ENCODE measurements around the gene CYB5D1. TPM values are rescaled to one million over a fixed set of nuclear protein-coding genes. Genes with fewer than 3 reads are reported as not detected.

The CYB5D1 gene
- total RNA-seq, 2 donors from 2014 or later = 5.7 to 20.8 TPM

- intact Hi-C loops (cut with DNase I) = loop anchor here (2.0 kb wide), 2 partner anchors 29 to 109 kb away; no protein-coding TSS in a partner anchor
- TF ChIP-seq CTCF (IDR thresholded peaks at IDR 0.05) (peak; percentile 95 to 100 (median 99)), POLR2A (IDR thresholded peaks at IDR 0.05) (no peak), POLR2AphosphoS5 (IDR thresholded peaks at IDR 0.05) (peak; percentile 93)
- H3K4me3 ChIP-seq = no peak overlapping the region
- H3K27me3 ChIP-seq (replicated peaks; ENCODE audit: insufficient read depth) = no peaks in the 10 kb centered on the region
- H3K4me1 ChIP-seq (replicated peaks) = peaks cover 5% of the 10 kb centered on the region
- H3K27ac ChIP-seq = peak overlapping the region; percentile 27 to 43
- peak; percentile 90 for DNase-seq (ENCODE audit: low spot score)
- H3K9me3 ChIP-seq = no peaks in the 10 kb centered on the region
- peaks cover 17 to 31% of the 10 kb centered on the region in 2 donors for H3K36me3 ChIP-seq
- WGBS = 19% methylated on average over 60 of the region's 60 CpGs
These were observed 6.2 kb upstream of the CYB5D1 start for GRCh38 chr17:7851438-7852261.

- no peak for DNase-seq (ENCODE audit: low spot score)
- Histone ChIP-seq H3K4me1 (replicated peaks) (peaks cover 5% of the 10 kb centered on the region), H3K9me3 (no peaks in the 10 kb centered on the region), H3K36me3 (peaks cover 11 to 26% of the 10 kb centered on the region in 2 donors), H3K27me3 (replicated peaks; ENCODE audit: insufficient read depth) (no peaks in the 10 kb centered on the region), H3K27ac (peak overlapping the region in 1 of 2 donors; percentile 43), H3K4me3 (no peak overlapping the region)
- WGBS = 81% methylated on average over 20 of the region's 20 CpGs
- intact Hi-C loops (cut with DNase I) = loop anchor here (2.0 kb wide), 1 partner anchor 109 kb away; no protein-coding TSS in a partner anchor
- no peak for TF ChIP-seq POLR2A (IDR thresholded peaks at IDR 0.05)
- TF ChIP-seq CTCF (IDR thresholded peaks at IDR 0.05) = no peak
- no peak for TF ChIP-seq POLR2AphosphoS5 (IDR thresholded peaks at IDR 0.05)
These were observed 5.5 kb upstream of the CYB5D1 start for GRCh38 chr17:7852262-7852670.

- no peak overlapping the region for H3K27ac ChIP-seq
- H3K4me3 ChIP-seq = no peak overlapping the region
- H3K4me1 ChIP-seq (replicated peaks) = peaks cover 5% of the 10 kb centered on the region
- WGBS = 72% methylated on average over 51 of the region's 51 CpGs
- H3K36me3 ChIP-seq = peaks cover 7 to 25% of the 10 kb centered on the region in 2 donors
- TF ChIP-seq POLR2AphosphoS5 (IDR thresholded peaks at IDR 0.05) (no peak), POLR2A (IDR thresholded peaks at IDR 0.05) (no peak), CTCF (IDR thresholded peaks at IDR 0.05) (no peak)
- H3K9me3 ChIP-seq = no peaks in the 10 kb centered on the region
- no peak for DNase-seq (ENCODE audit: low spot score)
- H3K27me3 ChIP-seq (replicated peaks; ENCODE audit: insufficient read depth) = no peaks in the 10 kb centered on the region
- intact Hi-C loops (cut with DNase I) = loop anchor here (2.0 kb wide), 1 partner anchor 110 kb away; no protein-coding TSS in a partner anchor
These were observed 4.7 kb upstream of the CYB5D1 start for GRCh38 chr17:7852919-7853690.

GRCh38 chr17:7853691-7854038 is 4.1 kb upstream of the CYB5D1 start:
- Histone ChIP-seq H3K27ac (no peak overlapping the region), H3K9me3 (no peaks in the 10 kb centered on the region), H3K4me1 (replicated peaks) (peaks cover 9% of the 10 kb centered on the region), H3K27me3 (replicated peaks; ENCODE audit: insufficient read depth) (no peaks in the 10 kb centered on the region), H3K4me3 (no peak overlapping the region), H3K36me3 (peaks cover 4 to 19% of the 10 kb centered on the region in 2 donors)
- WGBS = 81% methylated on average over 21 of the region's 21 CpGs
- intact Hi-C loops (cut with DNase I) = loop anchor here (2.0 kb wide), 1 partner anchor 111 kb away; no protein-coding TSS in a partner anchor
- TF ChIP-seq CTCF (IDR thresholded peaks at IDR 0.05) (no peak), POLR2A (IDR thresholded peaks at IDR 0.05) (no peak), POLR2AphosphoS5 (IDR thresholded peaks at IDR 0.05) (no peak)
- no peak for DNase-seq (ENCODE audit: low spot score)

All from prostate gland (tissue), 2 donors.